SK-N-MC (cell line): ENCODE results near the gene FASTKD1.
"Not testable (repeated sequence)": the region's sequence is repeated elsewhere in the genome, so short reads cannot be mapped to it uniquely, and the experiment has no call there.

Experiments
- DNase-seq: peaks from one replicate; pipeline ENCODE4 v3.0.0-alpha.2; 2011; ENCODE audit warnings: low read depth, low spot score
- H3K27ac ChIP-seq: fragments of 200-600 bp; sonication (generic); 2 replicates; pipeline ENCODE4 v1.5.1; 2016; ENCODE audit warnings: mixed run types
- H3K36me3 ChIP-seq: fragments of 200-600 bp; sonication (generic); 2 replicates; pipeline ENCODE4 v1.6.1; 2017; ENCODE audit warnings: antibody characterized with exemption, low read length, mixed read lengths; ENCODE audit not compliant: insufficient read depth
- H3K4me3 ChIP-seq: fragments of 200-600 bp; sonication (generic); 2 replicates; pipeline ENCODE4 v1.5.1; 2016
- H3K9ac ChIP-seq: fragments of 200-600 bp; sonication (generic); 2 replicates; pipeline ENCODE4 v1.8.0; 2017; ENCODE audit warnings: mixed run types, mixed read lengths; ENCODE audit not compliant: insufficient read length
- H3K9me3 ChIP-seq: fragments of 200-600 bp; sonication (generic); 2 replicates; pipeline ENCODE4 v1.6.1; 2017; ENCODE audit warnings: low read depth, mild to moderate bottlenecking, antibody characterized with exemption, low read length, moderate library complexity, mixed read lengths
- EZH2 ChIP-seq: fragments of 200-600 bp; sonication (generic); IDR thresholded peaks from one replicate; pipeline ENCODE4 v1.6.1; 2017; ENCODE audit warnings: antibody characterized with exemption
- FOXP2 ChIP-seq: optimal IDR thresholded peaks from 2 replicates; pipeline ENCODE3; 2011; ENCODE audit warnings: mild to moderate bottlenecking, moderate library complexity; ENCODE audit not compliant: insufficient read depth; ENCODE audit errors: extremely low read length, control extremely low read depth
- POLR2AphosphoS5 ChIP-seq: IDR thresholded peaks from 2 replicates; pipeline ENCODE4 v1.6.1; 2012; ENCODE audit warnings: mild to moderate bottlenecking, low read depth, low read length, borderline replicate concordance

Gene FASTKD1, protein sequence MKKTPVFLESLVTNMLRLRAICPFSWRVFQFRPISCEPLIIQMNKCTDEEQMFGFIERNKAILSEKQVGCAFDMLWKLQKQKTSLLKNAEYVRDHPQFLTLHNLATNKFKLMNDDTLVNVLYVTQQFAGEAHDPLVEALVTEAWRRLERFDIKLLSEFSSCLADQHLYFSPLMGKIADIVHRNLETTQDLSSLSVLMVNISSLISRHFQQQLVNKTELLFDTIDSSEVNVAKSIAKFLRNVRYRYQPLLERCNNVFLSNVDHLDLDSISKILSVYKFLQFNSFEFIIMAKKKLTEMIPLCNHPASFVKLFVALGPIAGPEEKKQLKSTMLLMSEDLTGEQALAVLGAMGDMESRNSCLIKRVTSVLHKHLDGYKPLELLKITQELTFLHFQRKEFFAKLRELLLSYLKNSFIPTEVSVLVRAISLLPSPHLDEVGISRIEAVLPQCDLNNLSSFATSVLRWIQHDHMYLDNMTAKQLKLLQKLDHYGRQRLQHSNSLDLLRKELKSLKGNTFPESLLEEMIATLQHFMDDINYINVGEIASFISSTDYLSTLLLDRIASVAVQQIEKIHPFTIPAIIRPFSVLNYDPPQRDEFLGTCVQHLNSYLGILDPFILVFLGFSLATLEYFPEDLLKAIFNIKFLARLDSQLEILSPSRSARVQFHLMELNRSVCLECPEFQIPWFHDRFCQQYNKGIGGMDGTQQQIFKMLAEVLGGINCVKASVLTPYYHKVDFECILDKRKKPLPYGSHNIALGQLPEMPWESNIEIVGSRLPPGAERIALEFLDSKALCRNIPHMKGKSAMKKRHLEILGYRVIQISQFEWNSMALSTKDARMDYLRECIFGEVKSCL

DNA sequence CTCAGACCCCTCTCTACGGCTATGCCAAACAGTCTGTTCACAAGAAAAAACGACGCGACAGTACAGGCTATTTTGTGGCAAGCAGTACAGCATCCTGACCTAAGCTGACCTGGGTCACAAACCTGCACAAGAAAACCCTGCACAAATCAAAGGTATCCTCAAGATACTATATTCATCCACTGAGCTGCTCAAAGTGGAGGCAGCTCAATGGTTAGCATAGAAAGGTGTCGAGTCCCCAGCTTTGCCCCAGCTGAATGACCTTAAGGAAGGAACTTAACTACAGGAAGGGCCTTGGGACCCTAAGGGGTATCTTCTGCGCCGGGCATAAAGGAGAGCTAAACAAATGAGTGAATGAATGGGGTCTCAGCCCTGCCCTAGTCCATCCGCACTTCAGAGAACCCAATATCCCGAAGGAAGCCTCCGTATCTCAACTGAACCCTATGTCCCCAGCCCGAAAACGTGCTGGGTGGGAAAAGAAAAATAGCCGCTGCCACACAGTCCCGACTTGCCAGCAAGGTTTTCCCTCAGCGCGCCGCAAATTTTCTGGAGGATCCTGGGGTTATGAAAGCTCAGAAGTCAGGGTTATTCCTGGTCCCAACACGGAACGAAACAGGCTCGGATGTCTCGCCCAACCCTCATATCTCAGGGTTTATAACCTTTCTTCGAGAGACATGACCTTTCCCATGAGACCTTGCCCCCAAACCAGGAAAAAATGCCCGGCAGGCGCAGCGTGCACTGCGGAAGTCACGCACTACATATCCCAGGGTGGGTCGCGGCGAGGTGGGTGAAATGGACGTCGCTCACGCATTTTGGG lies at the start of gene FASTKD1:
FASTKD1 (minus strand) TSS at position 706 of the 814 bp plus-strand sequence. CDS start 1,836 bp downstream, outside the sequence.
- TF ChIP-seq EZH2 = no peak
- TF ChIP-seq POLR2AphosphoS5 = peak; percentile 87
- no peak for TF ChIP-seq FOXP2
- H3K4me3 ChIP-seq = peak within 1 kb of the TSS; percentile 90
- H3K9ac ChIP-seq = peak within 1 kb of the TSS; percentile 88
- H3K36me3 ChIP-seq = peaks cover 5% of the 10 kb centered on the region; the same call in 1 of the 2 replicates
- H3K27ac ChIP-seq = no peak within 1 kb of the TSS
- H3K9me3 ChIP-seq = no peaks in the 10 kb centered on the region
- peak; percentile 73 for DNase-seq

DNA sequence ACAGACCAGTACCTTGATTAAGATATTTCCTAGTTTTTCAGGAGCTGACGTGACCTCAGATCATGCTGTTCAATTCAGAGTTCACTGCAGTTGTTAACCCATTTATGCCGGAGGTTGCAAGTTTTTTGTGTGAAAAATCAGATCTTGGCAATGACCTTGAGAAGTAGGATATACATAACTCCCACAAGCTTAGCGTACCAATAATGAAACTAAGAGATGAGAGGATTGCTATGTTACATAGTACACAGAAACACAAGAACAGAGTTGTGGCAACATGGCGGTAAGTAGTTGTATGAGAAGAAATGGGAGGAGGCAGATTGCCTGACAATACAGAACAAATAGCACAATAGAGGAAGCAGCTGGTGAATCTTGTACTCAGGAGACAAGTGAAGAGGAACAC lies 49.6 kb upstream of the FASTKD1 start:
- peaks cover 62% of the 10 kb centered on the region for H3K36me3 ChIP-seq
- H3K4me3 ChIP-seq = no peak overlapping the region
- DNase-seq = no peak
- no peak overlapping the region for H3K9ac ChIP-seq
- no peaks in the 10 kb centered on the region for H3K9me3 ChIP-seq
- TF ChIP-seq EZH2 (no peak), POLR2AphosphoS5 (no peak), FOXP2 (no peak)
- H3K27ac ChIP-seq = no peak overlapping the region

DNA sequence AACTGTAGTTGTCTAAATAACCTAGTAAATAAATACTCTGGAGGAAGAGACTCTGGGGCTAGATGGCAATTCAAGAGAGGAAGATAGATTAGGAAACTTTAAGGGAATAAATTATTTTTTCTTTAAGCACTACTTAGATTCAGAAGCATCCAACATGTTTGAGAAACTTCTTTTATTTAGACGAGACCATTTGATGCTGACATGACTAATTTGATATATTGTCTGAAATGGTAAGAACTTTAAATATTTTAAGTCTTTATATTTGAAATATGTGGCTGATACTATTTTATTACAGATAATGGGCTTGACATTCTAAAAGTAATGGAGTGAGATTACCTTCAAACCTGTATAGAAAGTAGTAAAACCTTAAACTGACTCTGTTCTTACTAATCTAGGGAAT lies 46.8 kb upstream of the FASTKD1 start:
- Histone ChIP-seq H3K36me3 (peaks cover 63% of the 10 kb centered on the region), H3K9me3 (no peaks in the 10 kb centered on the region; the same call in 1 of the 2 replicates), H3K4me3 (no peak overlapping the region), H3K27ac (no peak overlapping the region), H3K9ac (no peak overlapping the region)
- DNase-seq = no peak
- TF ChIP-seq FOXP2 = no peak
- no peak for TF ChIP-seq POLR2AphosphoS5
- no peak for TF ChIP-seq EZH2

DNA sequence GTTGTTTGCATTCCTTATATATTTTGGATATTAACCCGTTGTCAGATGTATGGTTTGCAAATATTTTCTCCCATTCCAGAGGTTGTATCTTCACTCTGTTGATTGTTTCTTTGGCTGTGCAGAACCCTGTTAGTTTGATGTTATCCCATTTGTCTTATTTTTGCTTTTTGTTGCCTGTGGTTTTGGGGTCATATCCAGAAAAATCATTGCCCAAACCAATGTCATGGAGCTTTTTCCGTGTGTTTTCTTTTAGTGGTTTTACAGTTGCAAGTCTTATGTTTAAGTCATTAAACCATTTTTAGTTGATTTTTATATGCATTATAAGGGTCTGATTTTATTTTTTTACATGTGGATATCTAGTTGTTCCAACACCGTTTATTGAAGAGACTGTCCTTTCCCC lies 46.3 kb upstream of the FASTKD1 start:
- no peak overlapping the region for H3K9ac ChIP-seq
- no peak overlapping the region for H3K27ac ChIP-seq
- no peak overlapping the region for H3K4me3 ChIP-seq
- DNase-seq = no peak
- TF ChIP-seq EZH2 (no peak), POLR2AphosphoS5 (no peak), FOXP2 (no peak)
- no peaks in the 10 kb centered on the region; the same call in 1 of the 2 replicates for H3K9me3 ChIP-seq
- peaks cover 63% of the 10 kb centered on the region for H3K36me3 ChIP-seq

DNA sequence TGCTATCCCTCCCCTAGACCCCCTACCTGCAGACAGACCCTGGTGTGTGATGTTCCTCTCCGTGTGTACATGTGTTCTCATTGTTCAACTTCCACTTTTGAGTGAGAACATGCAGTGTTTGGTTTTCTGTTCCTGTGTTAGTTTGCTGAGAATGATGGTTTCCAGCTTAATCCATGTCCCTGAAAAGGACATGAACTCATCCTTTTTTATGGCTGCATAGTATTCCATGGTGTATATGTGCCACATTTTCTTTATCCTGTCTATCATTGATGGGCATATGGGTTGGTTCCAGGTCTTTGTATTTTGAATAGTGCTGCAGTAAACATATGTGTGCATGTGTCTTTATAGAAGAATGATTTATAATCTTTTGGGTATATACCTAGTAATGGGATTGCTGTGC lies 42.3 kb upstream of the FASTKD1 start:
- H3K36me3 ChIP-seq = peaks cover 75% of the 10 kb centered on the region
- not testable (repeated sequence) for H3K4me3 ChIP-seq, DNase-seq, H3K9ac ChIP-seq, H3K27ac ChIP-seq, H3K9me3 ChIP-seq

DNA sequence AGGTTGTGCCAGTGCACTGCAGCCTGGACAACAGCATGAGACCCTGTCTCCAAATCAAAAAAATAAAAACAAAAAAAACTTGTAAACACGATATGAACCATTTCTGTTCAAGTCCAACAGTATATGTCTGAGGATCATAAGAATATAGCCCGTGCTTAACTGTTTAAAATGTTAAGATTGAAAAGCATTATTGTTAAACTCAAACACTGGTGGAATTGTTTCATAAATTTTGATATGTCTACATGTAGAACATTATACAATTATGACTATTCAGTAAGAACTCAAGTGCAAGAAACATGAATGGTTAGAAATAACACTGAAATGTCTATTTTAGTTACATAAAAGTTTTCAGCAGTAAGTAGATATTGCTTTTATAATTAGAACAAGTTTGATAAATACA lies 40.2 kb upstream of the FASTKD1 start:
- TF ChIP-seq EZH2 (no peak), FOXP2 (no peak), POLR2AphosphoS5 (no peak)
- DNase-seq = no peak
- H3K27ac ChIP-seq = no peak overlapping the region
- peaks cover 86% of the 10 kb centered on the region for H3K36me3 ChIP-seq
- no peak overlapping the region for H3K4me3 ChIP-seq
- H3K9ac ChIP-seq = no peak overlapping the region
- H3K9me3 ChIP-seq = no peaks in the 10 kb centered on the region; the same call in 1 of the 2 replicates

DNA sequence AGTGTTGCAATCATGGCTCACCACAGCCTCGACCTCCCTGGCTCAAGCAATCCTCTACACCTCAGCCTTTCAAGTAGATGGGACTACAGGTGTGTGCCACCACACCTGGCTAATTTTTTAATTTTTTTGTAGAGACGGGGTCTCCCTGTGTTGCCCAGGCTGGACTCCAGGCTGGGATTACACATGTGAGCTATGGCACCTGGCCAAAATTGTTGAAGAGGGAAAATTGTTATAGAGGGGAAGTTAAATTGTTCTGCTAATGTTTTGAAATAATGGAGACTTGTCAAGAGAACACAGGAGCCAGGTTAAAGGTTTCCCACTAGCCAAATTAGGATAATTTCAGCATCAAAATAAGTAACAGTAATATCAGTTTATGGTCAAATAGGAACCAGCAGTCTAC lies 35.6 kb upstream of the FASTKD1 start:
- TF ChIP-seq EZH2 (no peak), POLR2AphosphoS5 (no peak), FOXP2 (no peak)
- Histone ChIP-seq H3K4me3 (no peak overlapping the region), H3K36me3 (peaks cover 83% of the 10 kb centered on the region), H3K9ac (no peak overlapping the region), H3K27ac (no peak overlapping the region), H3K9me3 (no peaks in the 10 kb centered on the region)
- no peak for DNase-seq

DNA sequence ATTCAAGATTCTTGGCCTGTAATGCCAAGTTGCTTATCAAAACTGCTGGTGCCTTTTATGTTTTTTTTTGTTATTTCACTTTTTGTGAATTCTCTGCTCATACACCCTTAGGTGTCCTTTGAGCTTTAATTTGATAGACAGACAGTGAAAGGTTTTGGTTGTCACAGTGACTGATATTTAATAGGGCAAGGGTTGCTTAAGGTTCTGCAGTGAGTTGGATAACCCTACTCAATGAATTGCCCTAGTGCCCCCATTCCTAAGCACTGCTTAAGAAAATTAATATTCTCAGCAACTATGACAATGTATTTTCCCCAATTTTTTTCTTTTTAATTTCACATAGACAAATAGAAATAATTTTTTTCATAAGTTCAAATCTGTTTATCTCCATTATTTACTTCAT lies 25.9 kb upstream of the FASTKD1 start:
- H3K27ac ChIP-seq = no peak overlapping the region
- H3K36me3 ChIP-seq = peaks cover 12% of the 10 kb centered on the region
- TF ChIP-seq FOXP2 (no peak), POLR2AphosphoS5 (no peak), EZH2 (no peak)
- H3K9ac ChIP-seq = no peak overlapping the region
- no peaks in the 10 kb centered on the region for H3K9me3 ChIP-seq
- DNase-seq = no peak
- no peak overlapping the region for H3K4me3 ChIP-seq
